Measurements from ENCODE around the gene SLC16A10. TPM values are rescaled to one million over a fixed set of nuclear protein-coding genes. Genes with fewer than 3 reads are reported as not detected.

SLC16A10 gene
- total and polyA plus RNA-seq, 2 of the 8 experiments (the other 6 are each of a cell fraction or from before 2014, with no cell fraction given), result 18.6 to 23.2 TPM

GRCh38 chr6:111162504-111162903 lies 75.2 kb downstream of the SLC16A10 start:
- Histone ChIP-seq H2AK5ac (ENCODE audit: low read depth, low read length) (no peak overlapping the region), H3K4ac (replicated peaks; ENCODE audit: insufficient read length, low read depth, low read length) (no peak overlapping the region), H3K4me3 (ENCODE audit: extremely low read depth in 1 of 4, insufficient read depth in 2 of 4, low read depth in 3 of 4, low read length in 4 of 4) (no peak overlapping the region)

More at GRCh38 chr6:111162504-111162903, 75.2 kb downstream of the SLC16A10 start:
- Histone ChIP-seq H3K27ac (ENCODE audit: low read depth, low read length) (no peak overlapping the region), H2BK15ac (ENCODE audit: low read length) (no peak overlapping the region), H4K5ac (ENCODE audit: insufficient read length, low read depth, low read length) (no peak overlapping the region), H4K20me1 (replicated peaks in 1 of 2; ENCODE audit: control insufficient read depth in 1 of 2, insufficient read depth in 2 of 2, low read length in 2 of 2) (no peaks in the 10 kb centered on the region), H2BK20ac (ENCODE audit: low read length) (no peak overlapping the region), H2BK12ac (ENCODE audit: low read depth, low read length) (no peak overlapping the region), H3K4me2 (ENCODE audit: insufficient read depth in 1 of 2, low read depth in 2 of 2, low read length in 2 of 2) (no peak overlapping the region), H2BK5ac (ENCODE audit: low read depth, low read length) (no peak overlapping the region), H3K56ac (replicated peaks; ENCODE audit: insufficient read length, low read depth, low read length) (no peak overlapping the region), H3K23me2 (ENCODE audit: low read depth, low read length) (no peaks in the 10 kb centered on the region), H2AFZ (ENCODE audit: low read length) (no peak overlapping the region), H3K36me3 (ENCODE audit: control insufficient read depth in 2 of 4, insufficient read depth in 4 of 4, low read length in 3 of 4) (peaks cover 0 to 3% (median 0%) of the 10 kb centered on the region in 4 experiments; a peak in 2 of 8 replicates), H3K14ac (ENCODE audit: insufficient read length) (no peak overlapping the region), H4K8ac (ENCODE audit: extremely low read depth, insufficient read depth, low read length) (no peak overlapping the region), H3K23ac (ENCODE audit: insufficient read length) (no peak overlapping the region), H3K18ac (ENCODE audit: extremely low read depth, low read length) (no peak overlapping the region), H3K9ac (replicated peaks in 1 of 4; ENCODE audit: extremely low read depth in 1 of 4, low read depth in 3 of 4, low read length in 3 of 4) (no peak overlapping the region), H4K91ac (replicated peaks; ENCODE audit: insufficient read length, low read length) (no peak overlapping the region), H2BK120ac (replicated peaks; ENCODE audit: low read depth, low read length) (no peak overlapping the region), H3K27me3 (replicated peaks in 1 of 4; ENCODE audit: control insufficient read depth in 3 of 4, extremely low read depth in 1 of 4, insufficient read depth in 3 of 4, low read length in 3 of 4) (no peaks in the 10 kb centered on the region), H3K4me1 (replicated peaks in 1 of 4; ENCODE audit: control insufficient read depth in 3 of 4, insufficient read depth in 4 of 4, low read length in 3 of 4) (no peaks in the 10 kb centered on the region), H3K79me2 (ENCODE audit: control insufficient read depth in 1 of 2, insufficient read depth in 2 of 2, low read length in 2 of 2) (no peaks in the 10 kb centered on the region), H3K79me1 (ENCODE audit: low read depth, low read length) (no peaks in the 10 kb centered on the region), H3K9me3 (ENCODE audit: insufficient read depth in 2 of 2, low read depth in 1 of 2, low read length in 1 of 2) (peaks cover 23 to 28% of the 10 kb centered on the region in 2 experiments; a peak in 3 of 4 replicates)
- ChIA-PET CTCF (ENCODE audit: partially characterized antibody) (no interaction called here), POLR2A (ENCODE audit: partially characterized antibody) (no interaction called here)
- FAIRE-seq (no peak), DNase-seq (ENCODE audit: low read depth in 1 of 2, low spot score in 2 of 2) (no peak)
- TF ChIP-seq PHF8 (conservative IDR thresholded peaks at IDR 0.05; ENCODE audit: low read depth, low read length) (no peak), KDM1A (IDR thresholded peaks at IDR 0.05; ENCODE audit: borderline replicate concordance, low read length) (no peak), HDAC2 (IDR thresholded peaks at IDR 0.05; ENCODE audit: borderline replicate concordance in 1 of 2, low read depth in 2 of 2, low read length in 2 of 2) (no peak), CTCF (IDR thresholded peaks at IDR 0.05; ENCODE audit: control extremely low read depth in 1 of 3, insufficient read depth in 1 of 3, low read depth in 1 of 3, low read length in 3 of 3) (no peak), CHD2 (IDR thresholded peaks at IDR 0.05; ENCODE audit: low read length) (no peak), NANOG (IDR thresholded peaks at IDR 0.05; ENCODE audit: insufficient read depth, low read depth, low read length, poor library complexity, severe bottlenecking) (no peak)
